Activated CD4-positive, alpha-beta T cell treated with anti-CD3 and anti-CD28 coated beads, Interleukin-2, Interleukin-6, amounts not matched to agents 100 ng/mL and 50 ng/mL, durations not matched to agents 16 hours and 8 hours (primary cell): ENCODE measurements around the gene FADS6.

ENCODE experiments used
- DNase-seq: peaks from one replicate; pipeline ENCODE4 v3.0.0-alpha.2; 2020

Gene FADS6

GRCh38 chr17:74850310-74850709, 43.1 kb downstream of the FADS6 start:
- DNase-seq: no peak

DNA sequence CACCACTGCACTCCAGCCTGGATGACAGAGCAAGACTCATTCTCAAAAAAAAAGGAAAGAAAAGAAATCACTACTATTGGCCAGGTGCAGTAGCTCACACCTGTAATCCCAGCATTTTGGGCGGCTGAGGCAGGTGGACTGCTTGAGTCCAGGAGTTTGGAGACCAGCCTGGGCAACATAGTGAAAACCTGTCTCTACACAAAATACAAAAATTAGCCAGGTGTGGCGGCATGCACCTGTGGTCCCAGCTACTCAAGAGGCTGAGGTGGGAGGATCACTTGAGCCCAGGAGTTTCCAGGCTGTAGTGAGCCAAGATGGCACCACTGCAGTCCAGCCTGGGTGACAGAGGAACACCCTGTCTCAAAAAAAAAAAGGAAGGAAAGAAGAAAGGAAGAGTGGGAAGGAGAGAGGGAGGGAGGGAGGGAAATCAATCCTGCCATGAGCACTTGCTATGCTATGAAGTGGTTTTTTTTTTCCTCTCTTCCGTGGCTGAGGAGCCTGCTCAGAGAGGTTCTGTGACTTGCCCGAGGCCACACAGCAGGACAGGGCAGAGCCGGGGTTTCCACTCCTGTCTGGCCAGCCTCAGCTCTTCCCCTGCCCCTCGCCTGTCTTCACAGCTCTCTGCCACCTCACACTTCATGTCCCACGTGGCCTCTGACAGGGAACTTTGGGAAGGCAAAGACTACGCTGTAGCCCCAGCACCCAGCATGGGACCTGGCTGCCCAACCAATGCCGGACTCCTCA, 44.6 kb downstream of the FADS6 start:
- no peak for DNase-seq

GRCh38 chr17:74846621-74847020, 46.8 kb downstream of the FADS6 start:
- no peak for DNase-seq

DNA sequence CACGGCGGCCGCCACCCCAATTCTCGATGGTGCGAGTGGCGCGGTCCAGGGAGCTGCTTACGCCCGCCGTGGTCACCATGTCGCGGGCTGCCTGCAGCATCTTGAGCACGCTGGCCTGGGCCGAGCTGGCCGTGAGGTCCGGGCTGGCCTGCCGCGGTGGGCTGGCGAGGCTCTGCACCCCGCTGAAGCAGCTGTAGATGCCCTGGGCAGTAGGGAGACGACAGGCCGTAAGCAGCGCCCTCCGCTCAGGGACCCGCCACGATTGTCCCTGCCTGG, 50.1 kb downstream of the FADS6 start:
- no peak for DNase-seq

GRCh38 chr17:74842599-74843351, 50.7 kb downstream of the FADS6 start:
- DNase-seq: peak; percentile 29

GRCh38 chr17:74842146-74842598, 51.3 kb downstream of the FADS6 start:
- no peak for DNase-seq

GRCh38 chr17:74840989-74841666, 52.3 kb downstream of the FADS6 start:
- no peak for DNase-seq

DNA sequence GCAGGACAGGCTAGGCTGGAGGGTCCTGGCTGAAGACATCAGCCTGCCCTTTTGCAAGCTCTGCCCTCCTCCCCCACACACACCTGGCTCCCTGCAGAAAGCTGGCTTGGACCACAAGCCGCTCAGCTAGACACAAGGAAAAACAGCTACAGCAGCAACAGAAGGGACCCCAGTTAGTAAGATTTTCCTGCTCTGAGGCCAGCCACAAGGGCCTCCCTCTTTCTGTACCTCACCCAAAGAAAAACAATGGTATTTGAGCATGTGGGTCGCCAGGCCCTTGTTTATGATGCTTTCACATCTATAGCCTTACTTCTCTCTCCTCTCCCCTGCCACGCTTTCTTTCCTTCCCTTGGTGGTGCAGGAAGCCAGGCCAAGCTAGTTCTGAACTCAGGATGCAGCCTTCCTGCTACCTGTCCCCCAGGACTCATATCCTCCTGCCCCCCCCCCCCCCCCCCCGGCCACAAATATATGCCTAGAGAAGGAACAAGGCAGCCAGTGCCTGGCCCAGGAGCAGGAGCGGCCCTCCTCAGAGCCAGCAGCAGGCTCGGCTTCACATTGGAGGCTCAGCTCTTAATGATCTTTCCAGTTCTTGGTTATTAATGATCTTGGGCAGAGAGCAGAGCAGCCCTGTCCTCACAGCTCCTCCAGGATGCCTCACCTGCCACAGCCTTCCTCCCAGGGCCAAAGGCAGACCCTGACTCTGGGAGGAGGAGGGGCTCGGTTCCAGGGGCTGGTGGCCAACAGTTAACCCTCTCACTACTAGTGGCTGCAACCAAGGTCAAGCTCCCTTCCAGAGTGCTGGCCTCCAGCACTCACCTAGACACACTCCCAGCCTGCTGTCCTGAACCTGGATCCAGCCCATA, 53.2 kb downstream of the FADS6 start:
- no peak for DNase-seq

DNA sequence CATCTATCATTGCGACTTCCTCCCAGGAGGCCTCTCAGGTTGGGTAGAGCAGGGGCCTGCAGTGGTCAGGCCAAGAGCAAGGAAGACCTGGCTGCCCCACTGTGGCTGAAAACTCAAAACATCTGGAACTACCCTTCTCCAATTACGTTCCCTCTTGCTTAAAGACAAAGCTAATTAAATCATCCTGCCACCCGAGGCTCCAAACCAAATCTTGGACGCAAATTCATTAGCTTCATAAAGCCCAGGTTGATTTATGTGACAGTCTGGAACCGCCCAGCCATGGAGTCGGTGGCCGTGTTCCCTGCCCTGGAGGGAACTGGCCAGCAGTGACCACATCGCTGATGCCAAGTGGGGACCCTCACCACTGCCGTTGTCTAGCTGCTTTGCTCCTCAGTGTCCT, 55.2 kb downstream of the FADS6 start:
- DNase-seq: no peak

DNA sequence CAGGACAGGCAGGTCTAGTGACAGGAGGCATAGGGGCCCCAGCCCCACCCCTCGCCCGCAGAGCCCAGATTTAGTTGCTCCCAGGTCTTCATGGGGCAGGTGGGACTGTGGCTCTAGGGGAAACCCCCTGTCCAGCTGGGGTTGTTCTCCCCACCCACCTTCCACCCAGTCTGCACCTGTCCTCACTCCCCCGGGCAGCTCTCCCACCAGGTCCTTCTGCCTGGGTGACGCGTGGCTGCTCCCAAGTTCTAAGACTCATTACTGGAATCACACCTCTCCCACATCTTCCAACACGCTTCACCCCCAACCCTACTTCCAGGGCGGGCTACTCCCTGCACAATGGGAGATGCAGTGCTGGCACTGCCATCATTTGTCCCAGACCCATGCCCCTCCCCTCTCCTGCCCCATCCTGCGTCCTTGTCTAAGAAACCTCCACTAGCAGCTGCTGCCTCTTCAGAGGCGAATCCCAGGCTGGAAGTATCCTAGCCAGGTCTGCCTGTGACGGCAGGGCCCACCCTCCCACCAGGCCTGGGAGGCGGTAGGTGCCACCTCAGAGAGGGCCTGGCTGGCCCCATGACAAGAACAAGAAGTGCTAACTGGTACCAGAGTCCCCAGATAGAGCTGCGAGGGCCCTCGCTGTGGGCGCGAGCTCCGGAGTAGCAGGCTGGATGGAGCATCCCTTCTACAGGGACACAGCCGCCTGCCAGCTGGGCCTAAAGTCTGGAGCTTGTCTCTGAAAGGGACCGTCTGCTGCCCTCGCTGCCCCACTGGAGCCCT, 56.6 kb downstream of the FADS6 start:
- DNase-seq: no peak

GRCh38 chr17:74836191-74836590, 57.2 kb downstream of the FADS6 start:
- DNase-seq: no peak

- DNase-seq: no peak
Observed at GRCh38 chr17:74833501-74834377, 59.7 kb downstream of the FADS6 start.

GRCh38 chr17:74832421-74832820, 61.0 kb downstream of the FADS6 start:
- no peak for DNase-seq

- DNase-seq: no peak
Observed at GRCh38 chr17:74831444-74832146, 61.8 kb downstream of the FADS6 start.

- DNase-seq: no peak
Observed at GRCh38 chr17:74830861-74831260, 62.6 kb downstream of the FADS6 start.

DNA sequence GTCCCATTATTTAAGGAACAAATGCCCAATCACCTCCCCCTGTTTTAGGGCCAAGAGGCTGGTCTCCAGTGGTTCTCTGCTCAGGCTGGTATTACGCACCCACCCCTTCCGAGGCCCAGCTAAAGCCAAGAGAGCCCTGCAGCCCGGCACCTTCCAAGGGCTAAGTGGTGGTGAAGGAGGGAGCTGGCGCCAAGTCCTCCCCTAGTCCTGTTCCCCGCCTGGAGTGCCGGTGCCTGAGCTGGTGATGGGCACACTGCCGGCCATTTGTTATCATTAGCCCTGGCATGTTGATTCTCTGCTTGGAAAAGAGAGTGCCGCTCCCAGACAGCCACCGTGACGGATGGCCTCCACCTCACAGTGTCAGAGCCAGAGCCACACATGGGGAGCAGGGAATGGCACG, 65.6 kb downstream of the FADS6 start:
- DNase-seq: no peak
